ENCODE results near the gene MDH1.

The MDH1 gene

DNA sequence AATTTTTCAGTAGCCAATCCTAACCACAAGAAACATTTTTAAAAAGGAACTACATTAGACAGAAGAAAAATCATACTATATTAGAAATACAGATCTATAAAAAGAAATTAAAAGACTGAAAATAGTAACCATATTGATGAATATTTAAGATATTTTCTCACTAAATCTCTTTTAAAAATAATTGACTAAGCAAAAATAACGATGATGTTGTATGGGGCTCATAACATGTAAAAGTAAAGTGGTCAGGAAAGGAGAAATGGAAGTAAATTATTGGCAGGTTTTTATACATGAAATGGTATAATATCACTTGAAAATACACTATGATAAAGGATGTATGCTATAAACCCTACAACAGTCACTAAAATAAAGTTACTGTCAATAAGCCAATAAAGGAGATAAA is 5.9 kb upstream of the MDH1 start:
- peak overlapping the region; percentile 77 for H3K27ac ChIP-seq (ENCODE audit: low read depth, low read length)
- peaks cover 3 to 26% (median 22%) of the 10 kb centered on the region in 5 donors for H3K4me1 ChIP-seq (ENCODE audit: control insufficient read depth in 5 of 5, insufficient read depth in 5 of 5, low read length in 5 of 5)
- no peaks in the 10 kb centered on the region for H3K9me3 ChIP-seq (ENCODE audit: control insufficient read depth in 5 of 5, low read length in 5 of 5)
- H3K4me3 ChIP-seq (ENCODE audit: low read depth in 1 of 5, low read length in 5 of 5): no peak overlapping the region
- no peak overlapping the region for H3K9ac ChIP-seq (ENCODE audit: low read length in 5 of 5)
- H3K27me3 ChIP-seq (ENCODE audit: control insufficient read depth in 5 of 5, insufficient read depth in 4 of 5, low read length in 5 of 5): no peaks in the 10 kb centered on the region
- no peaks in the 10 kb centered on the region for H3K36me3 ChIP-seq (ENCODE audit: control insufficient read depth in 5 of 5, insufficient read depth in 5 of 5, low read length in 5 of 5)

DNA sequence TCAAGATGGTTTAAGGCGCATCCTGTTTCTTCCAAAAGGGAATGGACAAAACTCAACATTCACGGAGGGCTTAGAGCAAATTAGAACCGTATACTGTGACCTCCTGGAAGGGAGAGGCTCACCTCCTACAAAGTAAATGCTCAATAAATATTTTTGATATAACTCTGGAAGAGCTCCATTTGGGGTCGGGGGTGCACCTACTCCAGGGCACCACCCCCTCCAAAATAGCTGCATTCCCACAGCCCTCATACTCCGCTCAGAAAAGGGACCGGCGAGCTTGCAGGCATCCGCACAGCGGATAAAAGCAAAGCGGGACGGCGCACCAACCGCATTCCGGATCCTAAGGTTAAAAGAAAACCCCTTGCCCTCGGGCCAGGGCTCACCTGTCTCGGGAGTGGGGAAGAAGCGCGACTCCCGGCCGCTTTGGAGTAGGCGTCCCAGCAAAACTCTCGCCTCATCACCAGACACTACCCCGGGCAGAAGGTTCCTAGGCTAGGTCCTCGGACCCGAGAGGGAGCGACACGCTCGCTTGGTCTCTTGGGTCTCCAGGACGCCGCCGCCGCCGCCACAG is 864 bp upstream of the MDH1 start:
- H3K9me3 ChIP-seq (ENCODE audit: control insufficient read depth in 5 of 5, low read length in 5 of 5): no peaks in the 10 kb centered on the region
- H3K9ac ChIP-seq (ENCODE audit: low read length in 5 of 5): peak overlapping the region; percentile 41 to 93 (median 91)
- peak overlapping the region; percentile 76 to 99 (median 89) for H3K4me3 ChIP-seq (ENCODE audit: low read depth in 1 of 5, low read length in 5 of 5)
- H3K36me3 ChIP-seq (ENCODE audit: control insufficient read depth in 5 of 5, insufficient read depth in 5 of 5, low read length in 5 of 5): peaks cover 0 to 4% (median 0%) of the 10 kb centered on the region in 5 donors
- H3K4me1 ChIP-seq (ENCODE audit: control insufficient read depth in 5 of 5, insufficient read depth in 5 of 5, low read length in 5 of 5): peaks cover 8 to 54% (median 44%) of the 10 kb centered on the region in 5 donors
- H3K27me3 ChIP-seq (ENCODE audit: control insufficient read depth in 5 of 5, insufficient read depth in 4 of 5, low read length in 5 of 5): peaks cover 0 to 2% (median 0%) of the 10 kb centered on the region in 5 donors
- peak overlapping the region; percentile 96 for H3K27ac ChIP-seq (ENCODE audit: low read depth, low read length)

DNA sequence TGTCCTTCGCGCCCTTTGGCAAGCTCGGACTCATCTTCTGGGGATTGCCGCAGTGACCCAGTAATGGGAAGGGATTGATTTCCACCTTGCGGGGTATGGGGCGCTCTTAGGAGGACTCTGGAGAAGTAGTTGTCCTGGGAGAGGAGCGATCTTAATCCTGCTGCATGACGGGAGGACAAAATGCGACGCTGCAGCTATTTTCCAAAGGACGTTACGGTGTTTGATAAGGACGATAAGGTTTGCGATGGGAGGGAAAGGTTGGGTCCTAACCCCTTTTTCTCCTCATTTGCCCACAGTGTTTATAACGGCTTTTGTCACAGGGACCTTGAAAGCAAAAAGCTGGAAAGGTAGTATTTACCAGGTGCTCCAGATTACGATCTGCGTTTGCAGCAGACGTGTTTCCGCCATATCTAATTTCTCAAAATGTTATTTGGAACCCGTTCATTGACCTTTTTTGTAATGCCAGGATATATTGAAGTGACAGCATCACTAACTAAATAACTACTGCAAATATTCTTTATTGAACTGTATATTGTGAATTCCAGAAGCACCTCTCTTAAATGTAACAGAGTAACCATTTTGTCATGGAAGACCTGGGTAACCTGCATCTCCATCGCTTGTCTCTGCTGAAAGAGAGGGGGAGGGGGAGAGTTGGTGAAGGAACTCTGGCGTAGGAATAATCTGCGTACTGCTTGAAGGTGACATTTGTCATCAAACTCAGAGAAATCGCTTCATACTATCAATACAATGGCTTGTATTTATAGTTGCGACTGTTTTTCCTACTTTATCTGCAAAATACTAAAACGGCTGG is 590 bp downstream of the MDH1 start:
- no peaks in the 10 kb centered on the region for H3K9me3 ChIP-seq (ENCODE audit: control insufficient read depth in 5 of 5, low read length in 5 of 5)
- peak overlapping the region; percentile 76 to 99 (median 89) for H3K4me3 ChIP-seq (ENCODE audit: low read depth in 1 of 5, low read length in 5 of 5)
- H3K27ac ChIP-seq (ENCODE audit: low read depth, low read length): peak overlapping the region; percentile 96
- H3K4me1 ChIP-seq (ENCODE audit: control insufficient read depth in 5 of 5, insufficient read depth in 5 of 5, low read length in 5 of 5): peaks cover 8 to 69% (median 51%) of the 10 kb centered on the region in 5 donors
- H3K9ac ChIP-seq (ENCODE audit: low read length in 5 of 5): peak overlapping the region; percentile 91 to 93 (median 93)
- H3K36me3 ChIP-seq (ENCODE audit: control insufficient read depth in 5 of 5, insufficient read depth in 5 of 5, low read length in 5 of 5): peaks cover 0 to 10% (median 5%) of the 10 kb centered on the region in 5 donors
- H3K27me3 ChIP-seq (ENCODE audit: control insufficient read depth in 5 of 5, insufficient read depth in 4 of 5, low read length in 5 of 5): peaks cover 0 to 2% (median 0%) of the 10 kb centered on the region in 5 donors

DNA sequence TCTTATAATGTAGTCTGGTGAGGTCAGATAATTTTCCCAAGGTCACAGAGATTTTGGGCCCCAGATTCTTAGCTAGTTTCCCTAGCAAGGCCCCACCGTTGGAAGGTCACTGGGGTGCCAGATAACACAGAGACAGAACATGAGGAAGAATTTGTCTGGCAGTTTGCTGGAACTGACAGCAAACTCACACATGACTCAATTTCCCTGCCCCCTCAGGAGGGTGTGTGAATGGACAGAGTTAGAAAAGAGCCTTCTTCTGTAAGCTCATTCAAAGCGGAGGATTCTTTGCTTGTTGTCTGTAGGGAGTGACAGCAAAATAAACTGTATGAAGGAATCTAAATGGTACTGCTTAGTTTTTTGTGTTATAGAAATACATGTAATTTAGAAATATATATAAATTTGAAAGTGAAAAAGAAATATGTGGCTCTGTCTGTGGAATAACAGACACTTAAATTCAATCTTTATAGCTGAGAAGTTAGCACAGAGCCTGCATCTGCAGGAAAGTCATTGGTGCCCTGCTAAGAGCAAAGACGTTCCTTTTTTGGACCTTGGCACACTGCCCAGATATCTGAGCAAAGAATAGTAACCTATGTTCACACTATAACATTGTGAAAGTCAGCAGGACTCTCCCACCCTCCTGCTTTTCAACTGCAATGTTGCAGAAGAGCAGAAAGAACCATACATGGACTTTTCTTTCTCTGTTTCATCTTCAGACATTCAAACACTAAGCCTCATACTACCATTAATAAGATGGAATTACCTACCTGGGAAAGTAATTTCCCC is 2.1 kb downstream of the MDH1 start:
- peaks cover 9 to 23% (median 13%) of the 10 kb centered on the region in 5 donors for H3K36me3 ChIP-seq (ENCODE audit: control insufficient read depth in 5 of 5, insufficient read depth in 5 of 5, low read length in 5 of 5)
- peak overlapping the region in 3 of 5 donors; percentile 56 to 93 (median 91) for H3K9ac ChIP-seq (ENCODE audit: low read length in 5 of 5)
- peak overlapping the region; percentile 96 for H3K27ac ChIP-seq (ENCODE audit: low read depth, low read length)
- peaks cover 8 to 83% (median 61%) of the 10 kb centered on the region in 5 donors for H3K4me1 ChIP-seq (ENCODE audit: control insufficient read depth in 5 of 5, insufficient read depth in 5 of 5, low read length in 5 of 5)
- H3K4me3 ChIP-seq (ENCODE audit: low read depth in 1 of 5, low read length in 5 of 5): peak overlapping the region in 4 of 5 donors; percentile 0 to 99 (median 70)
- H3K9me3 ChIP-seq (ENCODE audit: control insufficient read depth in 5 of 5, low read length in 5 of 5): no peaks in the 10 kb centered on the region
- peaks cover 0 to 2% (median 0%) of the 10 kb centered on the region in 5 donors for H3K27me3 ChIP-seq (ENCODE audit: control insufficient read depth in 5 of 5, insufficient read depth in 4 of 5, low read length in 5 of 5)

DNA sequence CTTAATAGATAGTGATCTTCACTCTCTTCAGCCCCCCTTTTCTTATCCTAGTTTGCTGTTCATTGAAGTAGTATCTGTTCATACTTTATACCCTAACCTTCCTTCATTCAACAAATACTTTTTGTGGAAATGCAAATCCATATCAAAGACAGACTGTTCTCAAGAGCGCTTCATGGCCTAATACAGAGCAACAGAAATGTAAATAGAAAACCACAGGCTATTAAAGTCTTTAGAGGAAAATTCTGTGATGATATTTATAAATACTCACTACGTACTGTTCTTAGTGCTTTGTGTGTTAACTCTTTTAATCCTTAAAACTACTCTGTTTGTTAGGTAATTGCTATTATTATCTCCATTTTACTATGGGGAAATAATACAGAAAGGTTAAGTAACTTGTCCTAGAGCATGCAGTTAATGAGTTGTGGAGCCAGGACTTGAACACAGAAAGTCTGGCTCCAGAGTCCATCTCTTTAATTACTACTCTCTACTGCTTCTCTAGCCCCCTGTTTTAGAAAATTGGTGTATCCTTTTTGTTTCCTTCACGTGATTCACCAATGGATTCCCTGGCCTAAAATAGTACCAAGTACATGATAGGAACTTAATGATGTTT is 2.9 kb downstream of the MDH1 start:
- Histone ChIP-seq H3K4me3 (ENCODE audit: low read depth in 1 of 5, low read length in 5 of 5) (peak overlapping the region in 3 of 5 donors; percentile 10 to 42 (median 18)), H3K27me3 (ENCODE audit: control insufficient read depth in 5 of 5, insufficient read depth in 4 of 5, low read length in 5 of 5) (peaks cover 0 to 2% (median 0%) of the 10 kb centered on the region in 5 donors), H3K9me3 (ENCODE audit: control insufficient read depth in 5 of 5, low read length in 5 of 5) (no peaks in the 10 kb centered on the region), H3K27ac (ENCODE audit: low read depth, low read length) (peak overlapping the region; percentile 96), H3K4me1 (ENCODE audit: control insufficient read depth in 5 of 5, insufficient read depth in 5 of 5, low read length in 5 of 5) (peaks cover 9 to 87% (median 61%) of the 10 kb centered on the region in 5 donors), H3K9ac (ENCODE audit: low read length in 5 of 5) (peak overlapping the region in 2 of 5 donors; percentile 11 to 61), H3K36me3 (ENCODE audit: control insufficient read depth in 5 of 5, insufficient read depth in 5 of 5, low read length in 5 of 5) (peaks cover 10 to 24% (median 19%) of the 10 kb centered on the region in 5 donors)

DNA sequence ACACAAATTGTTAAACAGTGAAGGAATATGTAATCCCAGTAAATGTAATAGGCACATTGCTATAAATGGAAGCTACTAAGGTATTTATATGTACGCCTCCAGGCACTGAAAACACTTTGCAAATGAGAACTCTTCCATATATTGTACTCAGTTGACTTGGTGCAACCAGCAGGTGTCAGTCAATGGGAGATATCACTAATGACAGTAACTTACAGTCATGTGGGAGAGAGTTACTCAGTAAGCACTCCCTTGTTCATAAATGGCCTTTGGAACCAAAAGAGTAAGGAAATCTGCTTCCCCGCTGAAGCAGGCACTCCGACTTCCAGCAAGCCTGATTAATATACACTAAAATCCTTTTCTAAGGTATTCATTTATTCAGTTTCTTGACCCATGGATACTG is 5.9 kb downstream of the MDH1 start:
- peak overlapping the region in 1 of 5 donors; percentile 16 for H3K4me3 ChIP-seq (ENCODE audit: low read depth in 1 of 5, low read length in 5 of 5)
- H3K4me1 ChIP-seq (ENCODE audit: control insufficient read depth in 5 of 5, insufficient read depth in 5 of 5, low read length in 5 of 5): peaks cover 5 to 83% (median 39%) of the 10 kb centered on the region in 5 donors
- H3K9me3 ChIP-seq (ENCODE audit: control insufficient read depth in 5 of 5, low read length in 5 of 5): no peaks in the 10 kb centered on the region
- no peaks in the 10 kb centered on the region for H3K27me3 ChIP-seq (ENCODE audit: control insufficient read depth in 5 of 5, insufficient read depth in 4 of 5, low read length in 5 of 5)
- H3K27ac ChIP-seq (ENCODE audit: low read depth, low read length): peak overlapping the region; percentile 38
- peaks cover 10 to 25% (median 22%) of the 10 kb centered on the region in 5 donors for H3K36me3 ChIP-seq (ENCODE audit: control insufficient read depth in 5 of 5, insufficient read depth in 5 of 5, low read length in 5 of 5)
- peak overlapping the region in 2 of 5 donors; percentile 27 to 65 for H3K9ac ChIP-seq (ENCODE audit: low read length in 5 of 5)

DNA sequence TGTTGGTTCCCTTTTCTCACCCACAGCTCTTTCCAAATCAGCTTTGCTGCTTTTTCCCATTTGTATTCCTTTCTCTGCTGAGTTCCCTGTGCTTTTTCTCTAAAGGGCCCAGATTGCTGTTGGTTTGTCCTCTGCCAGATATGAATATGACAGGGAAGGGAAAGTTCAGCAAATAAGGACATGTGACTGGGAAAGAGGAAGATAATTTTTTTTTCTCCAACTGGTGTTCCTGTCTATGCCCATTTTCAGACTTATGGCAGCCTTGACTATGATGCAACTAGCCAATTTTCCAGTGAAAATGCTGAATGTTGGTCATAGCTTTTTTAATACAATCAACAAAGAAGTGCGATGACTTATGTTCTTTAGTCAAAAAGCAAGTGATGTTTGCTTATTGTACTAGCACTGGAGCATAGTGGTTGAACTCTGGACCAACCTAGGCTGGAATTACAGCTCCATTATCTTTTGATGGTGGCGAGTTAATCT is 7.7 kb downstream of the MDH1 start:
- H3K27ac ChIP-seq (ENCODE audit: low read depth, low read length): peak overlapping the region; percentile 31
- peaks cover 24 to 42% (median 33%) of the 10 kb centered on the region in 5 donors for H3K36me3 ChIP-seq (ENCODE audit: control insufficient read depth in 5 of 5, insufficient read depth in 5 of 5, low read length in 5 of 5)

DNA sequence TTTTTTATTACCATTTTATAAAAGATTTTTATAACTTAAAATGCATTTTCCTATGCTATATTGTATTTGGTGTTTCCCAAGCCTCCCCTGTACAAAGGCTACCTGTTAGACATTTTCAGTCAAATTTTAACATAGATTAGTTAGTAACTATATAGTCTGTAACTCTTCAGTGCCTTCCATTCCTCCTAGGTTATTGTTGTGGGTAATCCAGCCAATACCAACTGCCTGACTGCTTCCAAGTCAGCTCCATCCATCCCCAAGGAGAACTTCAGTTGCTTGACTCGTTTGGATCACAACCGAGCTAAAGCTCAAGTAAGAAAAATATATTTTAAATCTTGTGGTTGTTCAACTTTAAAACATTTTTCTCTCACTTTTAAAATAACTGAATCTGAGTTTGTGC is 10.2 kb downstream of the MDH1 start:
- Histone ChIP-seq H3K27me3 (ENCODE audit: control insufficient read depth in 5 of 5, insufficient read depth in 4 of 5, low read length in 5 of 5) (no peaks in the 10 kb centered on the region), H3K36me3 (ENCODE audit: control insufficient read depth in 5 of 5, insufficient read depth in 5 of 5, low read length in 5 of 5) (peaks cover 38 to 59% (median 47%) of the 10 kb centered on the region in 5 donors), H3K4me3 (ENCODE audit: low read depth in 1 of 5, low read length in 5 of 5) (no peak overlapping the region), H3K9ac (ENCODE audit: low read length in 5 of 5) (no peak overlapping the region), H3K9me3 (ENCODE audit: control insufficient read depth in 5 of 5, low read length in 5 of 5) (no peaks in the 10 kb centered on the region), H3K4me1 (ENCODE audit: control insufficient read depth in 5 of 5, insufficient read depth in 5 of 5, low read length in 5 of 5) (peaks cover 0 to 64% (median 13%) of the 10 kb centered on the region in 5 donors), H3K27ac (ENCODE audit: low read depth, low read length) (no peak overlapping the region)

More for the DNA sequence above, 7.7 kb downstream of the MDH1 start:
- no peak overlapping the region for H3K9ac ChIP-seq (ENCODE audit: low read length in 5 of 5)
- H3K27me3 ChIP-seq (ENCODE audit: control insufficient read depth in 5 of 5, insufficient read depth in 4 of 5, low read length in 5 of 5): no peaks in the 10 kb centered on the region
- H3K4me3 ChIP-seq (ENCODE audit: low read depth in 1 of 5, low read length in 5 of 5): no peak overlapping the region
- no peaks in the 10 kb centered on the region for H3K9me3 ChIP-seq (ENCODE audit: control insufficient read depth in 5 of 5, low read length in 5 of 5)
- peaks cover 0 to 78% (median 22%) of the 10 kb centered on the region in 5 donors for H3K4me1 ChIP-seq (ENCODE audit: control insufficient read depth in 5 of 5, insufficient read depth in 5 of 5, low read length in 5 of 5)

DNA sequence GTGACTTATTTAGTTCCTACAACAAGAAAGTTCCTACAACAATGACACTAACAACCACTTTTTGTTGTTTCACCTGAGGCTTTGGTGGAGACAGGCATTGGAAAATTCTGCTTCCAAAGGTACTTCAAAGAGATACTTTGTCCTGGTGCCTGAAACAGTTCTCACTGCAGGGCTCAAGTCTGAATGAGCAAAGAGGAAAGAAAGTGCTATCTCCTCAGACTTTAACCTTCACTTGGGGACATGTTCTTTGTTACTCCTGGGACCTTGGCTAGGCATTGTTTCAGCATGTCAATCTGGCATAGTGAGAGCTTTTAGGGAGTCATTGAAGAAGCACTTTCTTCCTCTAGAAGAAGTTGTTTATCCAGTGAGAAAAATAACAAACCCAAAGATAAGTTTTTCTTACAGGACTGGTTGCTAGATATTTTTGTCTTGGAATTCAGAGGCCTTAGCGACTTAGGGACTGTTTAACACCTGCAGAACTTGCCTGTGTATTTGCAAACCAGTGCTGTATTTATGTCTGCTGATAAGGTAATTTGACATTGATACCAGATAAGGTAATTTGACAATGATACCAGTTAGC is 12.2 kb downstream of the MDH1 start:
- Histone ChIP-seq H3K9ac (ENCODE audit: low read length in 5 of 5) (no peak overlapping the region), H3K4me3 (ENCODE audit: low read depth in 1 of 5, low read length in 5 of 5) (no peak overlapping the region), H3K36me3 (ENCODE audit: control insufficient read depth in 5 of 5, insufficient read depth in 5 of 5, low read length in 5 of 5) (peaks cover 45 to 69% (median 51%) of the 10 kb centered on the region in 5 donors), H3K4me1 (ENCODE audit: control insufficient read depth in 5 of 5, insufficient read depth in 5 of 5, low read length in 5 of 5) (peaks cover 0 to 44% (median 2%) of the 10 kb centered on the region in 5 donors), H3K27me3 (ENCODE audit: control insufficient read depth in 5 of 5, insufficient read depth in 4 of 5, low read length in 5 of 5) (no peaks in the 10 kb centered on the region), H3K9me3 (ENCODE audit: control insufficient read depth in 5 of 5, low read length in 5 of 5) (no peaks in the 10 kb centered on the region), H3K27ac (ENCODE audit: low read depth, low read length) (peak overlapping the region; percentile 10)

Data from subcutaneous abdominal adipose tissue (tissue), 5 donors.